ENCODE measurements around the gene DNM1L. TPM values are rescaled to one million over a fixed set of nuclear protein-coding genes. Genes with fewer than 3 reads are reported as not detected.

Gene DNM1L
- total RNA-seq, 1 donor from 2014 or later, result 92.1 TPM

DNA sequence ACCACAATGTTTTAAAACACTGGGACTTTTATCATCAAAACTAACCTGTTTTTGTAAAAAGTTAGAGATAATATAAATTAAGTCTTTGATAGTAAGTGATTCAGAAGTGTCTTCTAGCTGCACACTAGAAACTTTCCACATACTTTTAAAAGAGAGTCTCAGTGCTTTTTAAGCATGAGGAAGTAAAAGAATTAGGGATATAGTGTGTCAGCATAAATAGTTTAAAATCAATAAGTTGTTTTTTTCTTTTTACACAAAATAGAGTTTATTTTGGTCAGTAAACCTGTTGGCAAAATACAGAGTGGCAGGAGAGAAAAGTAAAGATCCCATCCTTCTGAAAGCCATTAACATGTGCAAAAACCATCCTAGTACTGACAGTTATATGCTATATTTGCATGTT, 1.7 kb downstream of the DNM1L start:
- FAIRE-seq (no peak), DNase-seq (ENCODE audit: low read depth) (no peak)
- H3K4me2 ChIP-seq (ENCODE audit: low read length), result peak overlapping the region; percentile 89
- H3K79me2 ChIP-seq (ENCODE audit: insufficient read depth, low read length), result peaks cover 63% of the 10 kb centered on the region
- H3K4me1 ChIP-seq (ENCODE audit: insufficient read depth, low read length), result no peaks in the 10 kb centered on the region
- peak overlapping the region; percentile 90 for H3K4me3 Mint-ChIP-seq (ENCODE audit: unreplicated experiment)
- TF ChIP-seq, protein P1, sequence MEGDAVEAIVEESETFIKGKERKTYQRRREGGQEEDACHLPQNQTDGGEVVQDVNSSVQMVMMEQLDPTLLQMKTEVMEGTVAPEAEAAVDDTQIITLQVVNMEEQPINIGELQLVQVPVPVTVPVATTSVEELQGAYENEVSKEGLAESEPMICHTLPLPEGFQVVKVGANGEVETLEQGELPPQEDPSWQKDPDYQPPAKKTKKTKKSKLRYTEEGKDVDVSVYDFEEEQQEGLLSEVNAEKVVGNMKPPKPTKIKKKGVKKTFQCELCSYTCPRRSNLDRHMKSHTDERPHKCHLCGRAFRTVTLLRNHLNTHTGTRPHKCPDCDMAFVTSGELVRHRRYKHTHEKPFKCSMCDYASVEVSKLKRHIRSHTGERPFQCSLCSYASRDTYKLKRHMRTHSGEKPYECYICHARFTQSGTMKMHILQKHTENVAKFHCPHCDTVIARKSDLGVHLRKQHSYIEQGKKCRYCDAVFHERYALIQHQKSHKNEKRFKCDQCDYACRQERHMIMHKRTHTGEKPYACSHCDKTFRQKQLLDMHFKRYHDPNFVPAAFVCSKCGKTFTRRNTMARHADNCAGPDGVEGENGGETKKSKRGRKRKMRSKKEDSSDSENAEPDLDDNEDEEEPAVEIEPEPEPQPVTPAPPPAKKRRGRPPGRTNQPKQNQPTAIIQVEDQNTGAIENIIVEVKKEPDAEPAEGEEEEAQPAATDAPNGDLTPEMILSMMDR (IDR thresholded peaks at IDR 0.05; ENCODE audit: insufficient read depth, low read depth, low read length), result no peak
- TF ChIP-seq EZH2 (IDR thresholded peaks at IDR 0.05; ENCODE audit: insufficient read depth, low read length), result no peak
- H3K9ac ChIP-seq (ENCODE audit: low read length), result peak overlapping the region; percentile 93
- peaks cover 4% of the 10 kb centered on the region for H3K36me3 Mint-ChIP-seq (ENCODE audit: low read depth, unreplicated experiment)
- no peak overlapping the region for H3K4me3 ChIP-seq (ENCODE audit: insufficient read depth, low read depth, low read length)
- H3K9me3 Mint-ChIP-seq (ENCODE audit: unreplicated experiment), result no peaks in the 10 kb centered on the region
- H2AFZ ChIP-seq (ENCODE audit: low read depth, low read length), result no peak overlapping the region
- H3K4me1 Mint-ChIP-seq (ENCODE audit: low read depth, unreplicated experiment), result peaks cover 3% of the 10 kb centered on the region
- peaks cover 33% of the 10 kb centered on the region for H4K20me1 ChIP-seq (ENCODE audit: insufficient read depth, low read length)
- peak overlapping the region; percentile 67 for H3K27ac Mint-ChIP-seq (ENCODE audit: unreplicated experiment)
- no peak overlapping the region for H3K27ac ChIP-seq (ENCODE audit: low read depth, low read length)
- H3K36me3 ChIP-seq (ENCODE audit: insufficient read depth, low read length), result no peaks in the 10 kb centered on the region
- H3K27me3 ChIP-seq (ENCODE audit: insufficient read depth, low read length), result no peaks in the 10 kb centered on the region
- H3K9me3 ChIP-seq (ENCODE audit: insufficient read depth, low read depth, low read length), result no peaks in the 10 kb centered on the region
- no peaks in the 10 kb centered on the region for H3K27me3 Mint-ChIP-seq (ENCODE audit: low read depth, unreplicated experiment)

DNA sequence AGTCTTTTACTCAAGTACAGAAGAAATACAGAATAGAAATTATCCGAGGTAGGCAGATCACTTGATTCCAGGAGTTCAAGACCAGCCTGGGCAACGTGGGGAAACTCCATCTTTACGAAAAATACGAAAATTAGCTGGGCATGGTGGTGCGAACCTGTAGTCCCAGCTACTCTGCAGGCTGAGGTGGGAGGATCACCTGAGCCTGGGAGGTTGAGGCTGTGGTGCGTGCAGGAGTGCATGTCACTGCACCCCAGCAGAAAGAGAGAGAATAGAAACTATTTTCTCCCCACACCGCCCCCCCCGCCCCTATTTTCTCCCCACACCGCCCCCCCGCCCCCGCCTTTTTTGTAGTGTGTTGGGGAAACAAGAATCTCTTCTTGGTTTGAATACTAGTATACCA, 2.2 kb downstream of the DNM1L start:
- H3K4me1 ChIP-seq (ENCODE audit: insufficient read depth, low read length), result no peaks in the 10 kb centered on the region
- peak overlapping the region; percentile 89 for H3K4me2 ChIP-seq (ENCODE audit: low read length)
- Mint-ChIP-seq H3K36me3 (ENCODE audit: low read depth, unreplicated experiment) (peaks cover 6% of the 10 kb centered on the region), H3K9me3 (ENCODE audit: unreplicated experiment) (no peaks in the 10 kb centered on the region), H3K27ac (ENCODE audit: unreplicated experiment) (no peak overlapping the region), H3K4me3 (ENCODE audit: unreplicated experiment) (peak overlapping the region; percentile 90), H3K4me1 (ENCODE audit: low read depth, unreplicated experiment) (peaks cover 3% of the 10 kb centered on the region), H3K27me3 (ENCODE audit: low read depth, unreplicated experiment) (no peaks in the 10 kb centered on the region)
- no peaks in the 10 kb centered on the region for H3K9me3 ChIP-seq (ENCODE audit: insufficient read depth, low read depth, low read length)
- peaks cover 67% of the 10 kb centered on the region for H3K79me2 ChIP-seq (ENCODE audit: insufficient read depth, low read length)
- no peaks in the 10 kb centered on the region for H3K36me3 ChIP-seq (ENCODE audit: insufficient read depth, low read length)
- DNase-seq (ENCODE audit: low read depth), result no peak
- FAIRE-seq, result no peak
- peaks cover 38% of the 10 kb centered on the region for H4K20me1 ChIP-seq (ENCODE audit: insufficient read depth, low read length)
- H3K27me3 ChIP-seq (ENCODE audit: insufficient read depth, low read length), result no peaks in the 10 kb centered on the region
- no peak overlapping the region for H3K9ac ChIP-seq (ENCODE audit: low read length)
- no peak overlapping the region for H3K27ac ChIP-seq (ENCODE audit: low read depth, low read length)
- H2AFZ ChIP-seq (ENCODE audit: low read depth, low read length), result no peak overlapping the region
- no peak for TF ChIP-seq EZH2 (IDR thresholded peaks at IDR 0.05; ENCODE audit: insufficient read depth, low read length)
- TF ChIP-seq, protein P1 (IDR thresholded peaks at IDR 0.05; ENCODE audit: insufficient read depth, low read depth, low read length), result no peak
- H3K4me3 ChIP-seq (ENCODE audit: insufficient read depth, low read depth, low read length), result no peak overlapping the region

DNA sequence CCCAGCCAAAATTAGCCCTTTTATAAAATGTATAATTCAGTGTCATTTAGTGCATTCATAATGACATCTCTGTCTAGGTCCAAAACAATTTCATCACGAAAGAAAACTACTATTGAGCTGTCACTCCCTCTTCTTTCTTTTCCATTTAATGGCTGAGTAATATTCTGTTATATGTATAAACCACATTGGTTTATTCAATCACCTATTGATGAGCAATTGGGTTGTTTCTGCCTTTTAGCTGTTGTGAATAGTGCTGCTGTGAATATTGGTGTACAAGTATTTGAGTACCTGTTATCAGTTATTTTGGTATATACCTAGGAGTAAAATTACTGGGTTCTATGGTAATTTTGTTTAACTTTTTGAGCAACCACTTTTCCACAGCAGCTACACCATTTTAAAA, 7.2 kb downstream of the DNM1L start:
- DNase-seq (ENCODE audit: low read depth) (no peak), FAIRE-seq (no peak)
- H3K4me3 ChIP-seq (ENCODE audit: insufficient read depth, low read depth, low read length), result no peak overlapping the region
- no peaks in the 10 kb centered on the region for H3K9me3 ChIP-seq (ENCODE audit: insufficient read depth, low read depth, low read length)
- Mint-ChIP-seq H3K4me1 (ENCODE audit: low read depth, unreplicated experiment) (peaks cover 3% of the 10 kb centered on the region), H3K27me3 (ENCODE audit: low read depth, unreplicated experiment) (no peaks in the 10 kb centered on the region), H3K4me3 (ENCODE audit: unreplicated experiment) (no peak overlapping the region), H3K9me3 (ENCODE audit: unreplicated experiment) (no peaks in the 10 kb centered on the region), H3K36me3 (ENCODE audit: low read depth, unreplicated experiment) (peaks cover 7% of the 10 kb centered on the region), H3K27ac (ENCODE audit: unreplicated experiment) (no peak overlapping the region)
- H3K27me3 ChIP-seq (ENCODE audit: insufficient read depth, low read length), result no peaks in the 10 kb centered on the region
- no peak overlapping the region for H3K4me2 ChIP-seq (ENCODE audit: low read length)
- H3K79me2 ChIP-seq (ENCODE audit: insufficient read depth, low read length), result peaks cover 99% of the 10 kb centered on the region
- H2AFZ ChIP-seq (ENCODE audit: low read depth, low read length), result no peak overlapping the region
- no peaks in the 10 kb centered on the region for H3K36me3 ChIP-seq (ENCODE audit: insufficient read depth, low read length)
- no peak overlapping the region for H3K27ac ChIP-seq (ENCODE audit: low read depth, low read length)
- no peaks in the 10 kb centered on the region for H3K4me1 ChIP-seq (ENCODE audit: insufficient read depth, low read length)
- H3K9ac ChIP-seq (ENCODE audit: low read length), result no peak overlapping the region
- peaks cover 77% of the 10 kb centered on the region for H4K20me1 ChIP-seq (ENCODE audit: insufficient read depth, low read length)
- no peak for TF ChIP-seq EZH2 (IDR thresholded peaks at IDR 0.05; ENCODE audit: insufficient read depth, low read length)
- TF ChIP-seq, protein P1 (IDR thresholded peaks at IDR 0.05; ENCODE audit: insufficient read depth, low read depth, low read length), result no peak

Data from astrocyte (in vitro differentiated cells and primary cell).